Loucy (cell line): Measurements from ENCODE around the gene NGEF.
A peak's percentile ranks its signal among the peaks of the same experiment; 100 is the strongest.

Experiments
- H2AFZ ChIP-seq: fragments of 200-600 bp; sonication (generic); 2 replicates; pipeline ENCODE4 v1.6.0; 2016; ENCODE audit warnings: antibody characterized with exemption, mild to moderate bottlenecking, low read length, moderate library complexity
- H3F3A ChIP-seq: fragments of 200-600 bp; 2 replicates; pipeline ENCODE4 v1.6.0; 2016; ENCODE audit warnings: antibody characterized with exemption, low read depth, mild to moderate bottlenecking
- H3K27me3 ChIP-seq: fragments of 200-600 bp; sonication (generic); 2 replicates; pipeline ENCODE4 v1.6.1; 2014; ENCODE audit warnings: low read length, mild to moderate bottlenecking; ENCODE audit not compliant: insufficient read depth, poor library complexity, severe bottlenecking
- H3K36me3 ChIP-seq: fragments of 200-600 bp; sonication (generic); 2 replicates; pipeline ENCODE4 v1.6.1; 2016; ENCODE audit warnings: low read length; ENCODE audit not compliant: insufficient read depth
- H3K4me1 ChIP-seq: fragments of 200-600 bp; sonication (generic); 2 replicates; pipeline ENCODE4 v1.5.1; 2014; ENCODE audit warnings: low read length, mild to moderate bottlenecking; ENCODE audit not compliant: insufficient read depth, poor library complexity, severe bottlenecking
- H3K4me2 ChIP-seq: fragments of 200-600 bp; sonication (generic); 2 replicates; pipeline ENCODE4 v1.6.0; 2014; ENCODE audit warnings: antibody characterized with exemption, low read length, low read depth, mild to moderate bottlenecking; ENCODE audit not compliant: poor library complexity, severe bottlenecking
- H3K4me3 ChIP-seq: fragments of 200-600 bp; sonication (generic); 2 replicates; pipeline ENCODE4 v1.5.1; 2014; ENCODE audit warnings: low read length, mild to moderate bottlenecking, mixed read lengths; ENCODE audit not compliant: poor library complexity, severe bottlenecking
- H3K79me2 ChIP-seq: fragments of 200-600 bp; sonication (generic); 2 replicates; pipeline ENCODE4 v1.6.1; 2014; ENCODE audit warnings: low read length; ENCODE audit not compliant: insufficient read depth
- H3K9ac ChIP-seq: fragments of 200-600 bp; sonication (generic); 2 replicates; pipeline ENCODE4 v1.6.0; 2014; ENCODE audit warnings: mild to moderate bottlenecking, low read depth, low read length, moderate library complexity; ENCODE audit not compliant: poor library complexity, severe bottlenecking
- H3K9me2 ChIP-seq: fragments of 200-600 bp; sonication (generic); replicated peaks from 2 replicates; pipeline ENCODE4 v1.6.1; 2016; ENCODE audit warnings: low read depth, low read length, mixed read lengths
- H3K9me3 ChIP-seq: fragments of 200-600 bp; sonication (generic); 2 replicates; pipeline ENCODE4 v1.6.1; 2014; ENCODE audit warnings: mild to moderate bottlenecking, antibody characterized with exemption, low read length, low read depth; ENCODE audit not compliant: insufficient read depth
- H4K20me1 ChIP-seq: fragments of 200-600 bp; sonication (generic); 2 replicates; pipeline ENCODE4 v1.6.0; 2014; ENCODE audit warnings: antibody characterized with exemption, low read length, mild to moderate bottlenecking; ENCODE audit not compliant: insufficient read depth, poor library complexity, severe bottlenecking
- EZH2phosphoT487 ChIP-seq: fragments of 200-600 bp; IDR thresholded peaks from 2 replicates; pipeline ENCODE4 v1.6.1; 2018; ENCODE audit warnings: antibody characterized with exemption, mild to moderate bottlenecking, moderate library complexity, borderline replicate concordance
- TF ChIP-seq, protein P1 (sequence below): fragments of 200-600 bp; sonication (generic); conservative IDR thresholded peaks from 2 replicates; pipeline ENCODE4 v1.5.1; 2014; ENCODE audit warnings: mild to moderate bottlenecking, antibody characterized with exemption, low read length

Gene NGEF

DNA sequence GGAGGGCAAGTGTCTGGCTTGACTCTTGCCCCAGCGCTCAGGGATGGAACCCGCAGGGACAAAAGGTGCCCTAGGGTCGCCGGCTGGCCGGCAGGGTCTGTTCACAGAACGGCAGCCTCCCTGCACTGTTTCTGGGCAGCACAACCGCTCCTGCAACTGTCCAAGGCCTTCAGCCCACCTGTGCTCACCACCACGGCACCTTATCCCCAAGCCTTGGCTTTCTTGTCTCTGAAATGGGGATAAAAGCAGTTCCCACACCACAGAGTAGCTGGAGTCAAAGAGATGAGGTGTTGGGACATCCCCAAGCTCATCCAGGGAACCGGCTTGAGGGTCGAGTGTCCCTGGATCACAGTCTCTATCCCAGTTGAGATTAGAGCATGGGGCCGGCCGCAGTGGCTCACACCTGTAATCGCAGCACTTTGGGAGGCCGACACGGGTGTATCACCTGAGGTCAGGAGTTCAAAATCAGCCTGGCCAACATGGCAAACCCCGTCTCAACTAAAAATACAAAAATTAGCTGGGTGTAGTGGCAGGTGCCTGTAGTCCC lies 138.3 kb downstream of the NGEF start:
- TF ChIP-seq, protein P1, sequence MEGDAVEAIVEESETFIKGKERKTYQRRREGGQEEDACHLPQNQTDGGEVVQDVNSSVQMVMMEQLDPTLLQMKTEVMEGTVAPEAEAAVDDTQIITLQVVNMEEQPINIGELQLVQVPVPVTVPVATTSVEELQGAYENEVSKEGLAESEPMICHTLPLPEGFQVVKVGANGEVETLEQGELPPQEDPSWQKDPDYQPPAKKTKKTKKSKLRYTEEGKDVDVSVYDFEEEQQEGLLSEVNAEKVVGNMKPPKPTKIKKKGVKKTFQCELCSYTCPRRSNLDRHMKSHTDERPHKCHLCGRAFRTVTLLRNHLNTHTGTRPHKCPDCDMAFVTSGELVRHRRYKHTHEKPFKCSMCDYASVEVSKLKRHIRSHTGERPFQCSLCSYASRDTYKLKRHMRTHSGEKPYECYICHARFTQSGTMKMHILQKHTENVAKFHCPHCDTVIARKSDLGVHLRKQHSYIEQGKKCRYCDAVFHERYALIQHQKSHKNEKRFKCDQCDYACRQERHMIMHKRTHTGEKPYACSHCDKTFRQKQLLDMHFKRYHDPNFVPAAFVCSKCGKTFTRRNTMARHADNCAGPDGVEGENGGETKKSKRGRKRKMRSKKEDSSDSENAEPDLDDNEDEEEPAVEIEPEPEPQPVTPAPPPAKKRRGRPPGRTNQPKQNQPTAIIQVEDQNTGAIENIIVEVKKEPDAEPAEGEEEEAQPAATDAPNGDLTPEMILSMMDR = no peak
- no peak for TF ChIP-seq EZH2phosphoT487
- Histone ChIP-seq H3K79me2 (no peaks in the 10 kb centered on the region), H3K9me2 (no peaks in the 10 kb centered on the region), H3K27me3 (no peaks in the 10 kb centered on the region), H3K4me1 (no peaks in the 10 kb centered on the region), H3K4me2 (no peak overlapping the region), H3K36me3 (no peaks in the 10 kb centered on the region), H3K9me3 (no peaks in the 10 kb centered on the region), H3K4me3 (no peak overlapping the region), H3K9ac (no peak overlapping the region), H4K20me1 (no peaks in the 10 kb centered on the region), H3F3A (no peaks in the 10 kb centered on the region), H2AFZ (no peak overlapping the region)

DNA sequence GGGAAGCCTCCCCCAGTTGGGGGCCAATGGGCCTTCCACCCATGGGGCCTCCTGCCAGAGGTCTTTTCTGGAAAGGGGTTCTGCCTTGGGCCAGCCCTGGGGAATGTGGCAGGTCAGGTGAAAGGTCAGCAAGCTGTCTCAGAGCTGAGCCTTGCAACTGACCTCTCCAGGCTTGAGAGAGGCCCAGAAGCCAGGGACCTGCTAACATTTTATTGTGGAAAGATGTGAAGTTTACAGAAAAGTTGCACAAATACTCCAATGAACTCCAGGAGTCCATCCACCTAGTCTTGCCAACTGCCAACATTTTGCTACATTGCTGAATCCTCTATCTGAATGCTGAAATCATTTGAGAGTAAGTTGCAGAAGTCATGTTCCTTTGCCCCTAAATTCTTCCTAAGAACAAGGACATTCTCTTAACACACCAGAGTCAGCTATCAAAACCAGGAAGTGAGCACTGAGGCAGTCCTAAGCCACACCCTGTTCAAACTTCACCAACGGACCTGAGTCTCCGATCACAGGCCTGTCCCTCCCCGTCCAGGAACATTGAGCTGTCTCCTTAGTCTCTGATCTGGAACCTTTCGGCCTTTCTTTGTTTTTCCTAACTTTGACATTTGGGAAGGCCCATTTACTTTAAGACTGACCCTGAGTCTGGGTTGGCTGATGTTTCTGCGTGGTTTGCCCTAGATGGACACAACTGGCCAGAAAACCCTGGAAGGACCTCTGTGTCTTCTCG lies 139.0 kb downstream of the NGEF start:
- Histone ChIP-seq H3K4me2 (no peak overlapping the region), H3K9ac (no peak overlapping the region), H3F3A (no peaks in the 10 kb centered on the region), H3K9me3 (no peaks in the 10 kb centered on the region), H2AFZ (peak overlapping the region; percentile 46; the same call in 1 of the 2 replicates), H3K9me2 (no peaks in the 10 kb centered on the region), H3K4me1 (no peaks in the 10 kb centered on the region), H3K79me2 (no peaks in the 10 kb centered on the region), H4K20me1 (no peaks in the 10 kb centered on the region), H3K36me3 (no peaks in the 10 kb centered on the region), H3K4me3 (no peak overlapping the region), H3K27me3 (no peaks in the 10 kb centered on the region)
- TF ChIP-seq, protein P1 = no peak
- no peak for TF ChIP-seq EZH2phosphoT487

DNA sequence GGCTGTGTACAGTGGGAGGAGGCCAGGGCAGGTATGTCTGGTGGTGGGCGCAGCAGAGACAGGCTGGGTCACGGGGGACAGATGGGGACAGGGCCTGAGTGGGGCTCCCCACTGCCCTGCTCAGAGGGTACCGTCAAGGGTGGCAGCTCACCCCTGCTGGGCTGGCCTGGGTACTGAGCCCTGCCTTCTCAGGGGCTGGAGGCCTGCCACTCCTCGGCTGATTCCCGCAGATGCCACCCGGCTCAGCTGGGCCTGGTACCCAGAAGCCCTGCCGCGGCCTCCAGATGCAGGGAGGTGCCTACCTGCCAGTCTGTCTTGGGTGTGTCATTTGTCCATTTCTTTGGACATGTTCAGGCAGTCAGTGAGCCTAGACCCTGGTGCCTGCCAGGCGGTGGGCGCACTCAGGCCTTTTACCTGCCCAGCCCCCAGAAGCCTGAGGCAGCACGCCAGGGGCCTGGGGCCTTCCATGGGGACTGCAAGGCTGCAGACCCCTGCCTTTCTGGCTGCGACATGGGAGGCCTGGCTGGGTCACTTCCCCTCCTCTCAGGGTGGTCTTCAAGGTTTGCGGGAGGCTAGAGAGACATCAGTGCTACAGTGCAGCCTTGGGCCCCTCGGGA lies 139.7 kb downstream of the NGEF start:
- no peak overlapping the region for H3K9ac ChIP-seq
- no peaks in the 10 kb centered on the region for H3K4me1 ChIP-seq
- no peaks in the 10 kb centered on the region for H4K20me1 ChIP-seq

More for the DNA sequence above, 139.7 kb downstream of the NGEF start:
- no peaks in the 10 kb centered on the region for H3K9me3 ChIP-seq
- TF ChIP-seq, protein P1 = no peak
- no peak for TF ChIP-seq EZH2phosphoT487
- H3K27me3 ChIP-seq = no peaks in the 10 kb centered on the region
- H3K4me2 ChIP-seq = no peak overlapping the region
- H3K36me3 ChIP-seq = no peaks in the 10 kb centered on the region
- no peaks in the 10 kb centered on the region for H3K79me2 ChIP-seq
- no peak overlapping the region for H3K4me3 ChIP-seq
- no peaks in the 10 kb centered on the region for H3K9me2 ChIP-seq
- H3F3A ChIP-seq = no peaks in the 10 kb centered on the region
- H2AFZ ChIP-seq = 0 out of 2 replicates have a peak overlapping the region, but pooled peaks have one; percentile 46
